ENCODE measurements around the gene IMPDH2. TPM values are rescaled to one million over a fixed set of nuclear protein-coding genes. Genes with fewer than 3 reads are reported as not detected.
"Not testable (repeated sequence)": the region's sequence is repeated elsewhere in the genome, so short reads cannot be mapped to it uniquely, and the experiment has no call there.

Gene IMPDH2
- total RNA-seq, 1 donor from 2014 or later, result 100 TPM

- H3K27me3 Mint-ChIP-seq (ENCODE audit: unreplicated experiment), result peaks cover 11% of the 10 kb centered on the region
- H3K27ac Mint-ChIP-seq (ENCODE audit: unreplicated experiment), result no peak overlapping the region
- peaks cover 2% of the 10 kb centered on the region for H3K4me1 Mint-ChIP-seq (ENCODE audit: low read depth, unreplicated experiment)
- H3K9me3 Mint-ChIP-seq (ENCODE audit: unreplicated experiment), result peaks cover 8% of the 10 kb centered on the region
- no peaks in the 10 kb centered on the region for H3K36me3 Mint-ChIP-seq (ENCODE audit: unreplicated experiment)
- no peak overlapping the region for H3K4me3 Mint-ChIP-seq (ENCODE audit: unreplicated experiment)
- TF ChIP-seq, protein P1, sequence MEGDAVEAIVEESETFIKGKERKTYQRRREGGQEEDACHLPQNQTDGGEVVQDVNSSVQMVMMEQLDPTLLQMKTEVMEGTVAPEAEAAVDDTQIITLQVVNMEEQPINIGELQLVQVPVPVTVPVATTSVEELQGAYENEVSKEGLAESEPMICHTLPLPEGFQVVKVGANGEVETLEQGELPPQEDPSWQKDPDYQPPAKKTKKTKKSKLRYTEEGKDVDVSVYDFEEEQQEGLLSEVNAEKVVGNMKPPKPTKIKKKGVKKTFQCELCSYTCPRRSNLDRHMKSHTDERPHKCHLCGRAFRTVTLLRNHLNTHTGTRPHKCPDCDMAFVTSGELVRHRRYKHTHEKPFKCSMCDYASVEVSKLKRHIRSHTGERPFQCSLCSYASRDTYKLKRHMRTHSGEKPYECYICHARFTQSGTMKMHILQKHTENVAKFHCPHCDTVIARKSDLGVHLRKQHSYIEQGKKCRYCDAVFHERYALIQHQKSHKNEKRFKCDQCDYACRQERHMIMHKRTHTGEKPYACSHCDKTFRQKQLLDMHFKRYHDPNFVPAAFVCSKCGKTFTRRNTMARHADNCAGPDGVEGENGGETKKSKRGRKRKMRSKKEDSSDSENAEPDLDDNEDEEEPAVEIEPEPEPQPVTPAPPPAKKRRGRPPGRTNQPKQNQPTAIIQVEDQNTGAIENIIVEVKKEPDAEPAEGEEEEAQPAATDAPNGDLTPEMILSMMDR (IDR thresholded peaks at IDR 0.05; ENCODE audit: partially characterized antibody, unreplicated experiment), result peak; percentile 81
- DNase-seq, result peak; percentile 71
Measured at GRCh38 chr3:49013738-49014660, 15.2 kb downstream of the IMPDH2 start.

- Mint-ChIP-seq H3K4me3 (ENCODE audit: unreplicated experiment) (no peak overlapping the region), H3K27me3 (ENCODE audit: unreplicated experiment) (peaks cover 9% of the 10 kb centered on the region), H3K36me3 (ENCODE audit: unreplicated experiment) (no peaks in the 10 kb centered on the region), H3K27ac (ENCODE audit: unreplicated experiment) (no peak overlapping the region), H3K9me3 (ENCODE audit: unreplicated experiment) (peaks cover 5% of the 10 kb centered on the region), H3K4me1 (ENCODE audit: low read depth, unreplicated experiment) (peaks cover 3% of the 10 kb centered on the region)
- TF ChIP-seq, protein P1 (IDR thresholded peaks at IDR 0.05; ENCODE audit: partially characterized antibody, unreplicated experiment), result no peak
- no peak for DNase-seq
Measured at GRCh38 chr3:49013113-49013737, 16.0 kb downstream of the IMPDH2 start.

- TF ChIP-seq, protein P1 (IDR thresholded peaks at IDR 0.05; ENCODE audit: partially characterized antibody, unreplicated experiment), result no peak
- H3K36me3 Mint-ChIP-seq (ENCODE audit: unreplicated experiment), result no peaks in the 10 kb centered on the region
- H3K4me3 Mint-ChIP-seq (ENCODE audit: unreplicated experiment), result no peak overlapping the region
- H3K4me1 Mint-ChIP-seq (ENCODE audit: low read depth, unreplicated experiment), result peaks cover 7% of the 10 kb centered on the region
- H3K9me3 Mint-ChIP-seq (ENCODE audit: unreplicated experiment), result peaks cover 6% of the 10 kb centered on the region
- DNase-seq, result no peak
- H3K27me3 Mint-ChIP-seq (ENCODE audit: unreplicated experiment), result peaks cover 9% of the 10 kb centered on the region
- no peak overlapping the region for H3K27ac Mint-ChIP-seq (ENCODE audit: unreplicated experiment)
Measured at GRCh38 chr3:49012441-49013017, 16.7 kb downstream of the IMPDH2 start.

GRCh38 chr3:49009396-49009795, 19.8 kb downstream of the IMPDH2 start:
- Mint-ChIP-seq H3K4me3 (ENCODE audit: unreplicated experiment) (peak overlapping the region; percentile 31), H3K36me3 (ENCODE audit: unreplicated experiment) (no peaks in the 10 kb centered on the region), H3K27me3 (ENCODE audit: unreplicated experiment) (peaks cover 3% of the 10 kb centered on the region), H3K4me1 (ENCODE audit: low read depth, unreplicated experiment) (peaks cover 7% of the 10 kb centered on the region), H3K9me3 (ENCODE audit: unreplicated experiment) (peaks cover 7% of the 10 kb centered on the region), H3K27ac (ENCODE audit: unreplicated experiment) (peak overlapping the region; percentile 43)
- DNase-seq, result no peak
- TF ChIP-seq, protein P1 (IDR thresholded peaks at IDR 0.05; ENCODE audit: partially characterized antibody, unreplicated experiment), result no peak

DNA sequence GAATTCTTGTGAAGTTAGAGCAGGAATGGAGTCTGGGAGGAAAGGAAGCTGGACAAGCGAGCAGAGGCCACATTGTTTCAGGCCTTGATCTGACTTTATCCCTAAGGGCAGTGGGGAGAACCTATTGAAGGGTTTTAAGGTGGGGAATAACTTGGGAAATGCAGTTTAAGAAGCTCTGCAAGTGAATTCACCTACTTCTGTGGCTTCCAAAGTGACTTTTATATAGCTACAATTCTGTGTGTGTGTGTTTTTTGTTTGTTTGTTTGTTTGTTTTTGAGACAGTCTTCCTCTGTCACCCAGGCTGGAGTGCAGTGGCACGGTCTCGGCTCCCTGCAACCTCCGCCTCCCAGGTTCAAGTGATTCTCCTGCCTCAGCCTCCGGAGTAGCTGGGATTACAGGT, 20.6 kb downstream of the IMPDH2 start:
- H3K9me3 Mint-ChIP-seq (ENCODE audit: unreplicated experiment); H3K4me1 Mint-ChIP-seq (ENCODE audit: low read depth, unreplicated experiment); H3K36me3 Mint-ChIP-seq (ENCODE audit: unreplicated experiment); H3K27me3 Mint-ChIP-seq (ENCODE audit: unreplicated experiment); DNase-seq: not testable (repeated sequence)
- H3K27ac Mint-ChIP-seq (ENCODE audit: unreplicated experiment), result peak overlapping the region; percentile 79
- peak overlapping the region; percentile 96 for H3K4me3 Mint-ChIP-seq (ENCODE audit: unreplicated experiment)

All from glutamatergic neuron (in vitro differentiated cells).